NCI-H187 treated with DMSO at 0.1 percent for 48 hours (cell line): ENCODE data around the gene ADM5.

ENCODE experiments used
- DNase-seq: peaks from one replicate; lab custom pipeline; 2025; lab: John Stamatoyannopoulos, UW

The ADM5 gene, protein sequence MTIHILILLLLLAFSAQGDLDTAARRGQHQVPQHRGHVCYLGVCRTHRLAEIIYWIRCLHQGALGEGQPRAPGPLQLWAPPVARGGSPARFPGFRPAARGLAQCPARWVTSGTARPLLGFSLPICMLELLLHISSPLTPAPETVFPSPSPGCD

DNA sequence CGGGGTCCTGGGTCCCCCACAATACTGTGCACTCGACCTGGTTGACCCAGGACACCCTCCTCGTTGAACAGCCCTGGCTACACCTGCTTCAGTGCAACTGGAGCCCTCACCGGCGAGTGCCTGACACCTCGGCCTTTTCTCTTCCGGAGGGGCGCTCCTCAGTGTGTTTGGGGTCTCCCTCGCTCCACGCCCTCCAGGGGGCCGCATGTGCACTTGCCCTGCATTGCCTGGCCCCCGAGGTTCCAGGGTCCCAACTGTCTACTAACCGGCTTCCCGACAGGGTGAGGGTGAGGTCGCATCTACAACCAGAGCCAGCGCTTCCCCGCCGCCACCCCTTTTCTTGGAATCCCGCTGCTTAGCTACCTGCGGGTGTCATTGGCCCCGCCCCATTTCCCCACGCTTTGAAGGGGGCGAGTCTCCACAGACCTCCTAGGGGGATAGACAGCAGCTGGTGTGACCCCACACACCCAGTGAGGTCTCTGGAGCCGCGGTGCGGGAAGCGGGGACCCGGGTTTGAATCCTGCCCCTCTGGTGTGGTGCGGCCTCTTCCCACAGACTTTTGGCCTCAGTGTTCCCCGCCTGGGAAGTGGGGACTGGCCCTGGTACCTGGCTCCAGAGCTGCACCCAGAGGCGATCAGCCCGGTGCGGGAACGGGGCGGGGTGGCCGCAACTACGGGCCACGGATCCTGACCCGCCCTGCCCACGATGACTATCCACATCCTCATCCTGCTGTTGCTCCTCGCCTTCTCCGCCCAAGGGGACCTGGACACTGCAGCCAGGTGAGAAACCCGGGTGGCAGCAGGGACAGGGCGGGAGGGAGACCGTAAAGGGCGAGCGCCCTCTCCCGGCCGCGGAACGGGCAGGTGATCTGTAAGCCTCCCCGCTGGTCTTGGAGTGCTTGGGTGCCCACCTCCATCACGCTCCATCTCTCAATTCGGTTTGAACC is at the start of gene ADM5:
TSS of gene ADM5 (plus strand) at position 462 of the 946 bp plus-strand sequence. CDS start at position 706, 244 bp downstream.
- DNase-seq: no peak

DNA sequence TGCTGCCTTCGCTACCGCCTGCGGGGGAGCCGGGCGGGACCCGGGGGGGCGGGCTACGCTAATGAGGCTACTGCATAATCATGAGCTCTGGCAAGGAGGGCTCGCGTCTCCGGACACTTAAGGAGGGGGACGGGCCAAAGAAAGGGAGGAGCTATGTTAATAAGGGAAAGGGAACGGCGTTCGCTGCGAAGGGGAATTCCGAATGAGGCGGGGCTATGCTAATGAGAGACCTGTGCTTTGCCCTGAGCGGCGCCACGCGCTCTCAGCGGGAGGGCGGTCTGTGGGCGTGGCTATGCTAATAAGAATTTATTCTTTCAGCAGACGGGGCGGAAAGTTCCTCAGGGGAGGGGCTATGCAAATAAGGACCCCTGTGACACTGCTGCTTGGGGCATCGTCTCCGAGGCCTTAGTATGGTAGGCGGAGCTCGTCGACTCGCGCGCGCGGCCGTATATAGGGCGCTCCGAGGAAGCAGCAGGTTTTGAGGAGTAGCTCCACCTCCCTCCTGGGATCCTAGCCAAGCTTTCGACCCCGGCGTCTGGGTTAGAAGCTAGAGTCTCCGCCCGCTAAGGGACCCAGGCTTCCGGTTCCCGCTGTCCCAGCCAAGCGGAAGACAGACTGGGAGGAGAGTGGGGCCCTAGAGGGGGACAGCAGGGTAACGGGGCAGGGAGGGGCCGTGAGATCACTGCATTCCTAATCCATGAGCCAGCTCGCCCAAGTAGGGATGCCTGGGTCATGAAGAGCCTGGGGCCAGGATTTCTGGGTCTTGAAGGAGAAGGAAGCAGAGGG is 49.1 kb upstream of the ADM5 start, which contains the start of gene RRAS:
TSS of gene RRAS (minus strand) at position 31 of the 786 bp plus-strand sequence. CDS start 45 bp downstream, outside the sequence.
- peak; percentile 98 for DNase-seq

DNA sequence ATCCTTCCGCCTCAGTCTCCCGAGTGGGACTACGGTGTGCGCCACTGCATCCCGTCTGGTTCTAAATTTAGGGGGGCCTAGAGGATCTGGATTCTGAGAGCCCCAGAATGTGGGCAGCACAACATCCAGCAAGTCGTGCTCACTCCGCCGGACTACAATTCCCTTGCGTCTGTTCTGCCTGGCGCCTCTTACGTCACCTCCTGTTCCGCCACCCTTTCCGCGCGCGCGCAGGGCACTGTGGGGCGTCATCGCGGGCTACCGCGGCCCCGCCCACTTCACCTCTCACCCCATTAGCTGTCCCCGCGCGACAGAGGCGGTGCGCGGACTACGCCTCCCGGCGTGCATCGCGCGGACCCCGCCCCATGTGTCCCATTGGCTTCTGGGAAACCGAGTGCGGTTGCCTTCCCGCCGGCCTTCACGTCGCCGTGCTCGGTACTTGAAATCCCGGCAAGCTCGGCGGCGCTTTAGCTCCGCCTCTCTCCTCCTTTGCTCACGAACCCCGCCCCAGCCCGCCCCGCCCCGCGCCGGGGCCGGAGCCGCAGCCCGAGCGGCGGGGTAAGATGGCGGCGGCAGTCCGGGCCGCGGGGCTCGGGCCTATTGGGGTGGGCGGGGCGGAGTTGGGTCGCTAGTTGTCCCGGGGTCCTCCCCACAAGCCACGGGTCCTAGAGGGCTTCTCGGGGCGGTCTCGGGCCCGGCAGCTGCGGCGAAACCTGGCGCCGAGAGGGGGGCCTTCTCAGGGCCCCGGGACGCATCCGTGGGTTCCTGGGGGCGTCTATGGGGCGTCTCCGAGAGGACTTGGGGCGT is 47.5 kb upstream of the ADM5 start, which contains the start of gene SCAF1:
TSS of gene SCAF1 (plus strand) at position 522 of the 804 bp plus-strand sequence. CDS start 2,818 bp downstream, outside the sequence.
- DNase-seq: peak; percentile 94

DNA sequence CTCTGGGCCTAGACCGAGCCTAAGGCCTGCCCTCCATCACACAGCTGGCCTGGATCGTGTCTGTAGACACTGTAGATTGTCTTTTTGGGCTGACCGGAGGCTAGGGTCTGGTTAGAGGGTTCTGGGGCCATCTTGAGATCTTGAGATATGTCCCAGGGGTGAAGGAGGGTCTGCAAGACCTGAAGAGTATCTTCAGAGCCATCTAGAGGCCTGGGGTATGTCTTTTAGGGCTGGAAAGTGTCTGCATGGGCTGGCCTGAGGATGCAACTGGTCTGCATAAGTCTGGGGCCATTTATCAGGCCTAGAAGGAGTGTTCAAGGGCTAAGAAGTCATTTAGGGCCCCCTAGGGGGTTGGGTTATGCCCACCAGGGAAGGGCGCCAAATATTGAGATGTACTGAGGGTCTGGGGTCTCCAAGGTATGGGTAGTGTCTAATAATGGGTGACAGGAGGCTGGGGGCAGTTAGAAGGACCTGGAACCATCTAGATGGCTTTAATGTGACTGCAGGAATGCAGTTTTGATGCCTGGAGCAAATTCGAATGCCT is 46.8 kb upstream of the ADM5 start:
- no peak for DNase-seq

DNA sequence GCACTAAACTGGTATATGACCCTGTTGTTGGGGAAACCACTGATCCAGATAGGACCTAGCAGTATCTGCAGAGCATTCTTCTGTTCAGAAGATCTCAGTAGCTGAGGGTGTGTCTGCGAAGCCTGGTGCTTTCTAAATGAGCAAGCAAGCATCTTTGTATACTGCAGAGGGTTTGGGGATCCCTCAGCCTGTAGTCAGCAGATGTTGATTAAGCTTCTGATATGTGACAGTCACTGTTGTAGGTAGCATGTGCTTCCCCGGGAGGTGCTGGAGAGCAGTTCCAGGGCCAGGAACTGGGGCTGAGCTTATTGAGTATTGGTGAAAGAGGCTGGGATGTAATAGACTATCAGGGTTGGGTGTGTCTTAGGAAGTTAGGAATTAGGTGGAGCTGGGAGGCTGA is 45.9 kb upstream of the ADM5 start:
- DNase-seq: no peak

DNA sequence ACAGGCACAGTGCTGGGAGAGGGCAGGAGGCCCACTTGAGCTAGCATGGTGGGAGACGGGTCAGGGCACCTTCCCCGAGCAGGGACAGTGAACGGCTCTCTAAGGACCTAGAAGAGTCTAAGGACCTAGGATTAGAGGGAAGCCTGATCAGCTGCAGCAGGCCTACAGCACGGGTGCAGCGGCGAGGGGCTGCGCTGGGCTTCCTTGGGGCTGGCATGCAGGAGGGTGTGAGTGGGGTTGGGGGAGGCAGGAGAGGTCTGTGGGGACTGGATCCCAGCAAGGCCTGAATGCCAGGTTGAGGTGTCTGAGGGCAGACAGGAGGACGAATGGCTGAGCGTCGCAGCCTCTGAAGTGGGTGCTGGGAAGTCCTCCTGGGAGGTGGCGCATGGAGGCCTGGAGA is 43.8 kb upstream of the ADM5 start:
- DNase-seq: no peak

DNA sequence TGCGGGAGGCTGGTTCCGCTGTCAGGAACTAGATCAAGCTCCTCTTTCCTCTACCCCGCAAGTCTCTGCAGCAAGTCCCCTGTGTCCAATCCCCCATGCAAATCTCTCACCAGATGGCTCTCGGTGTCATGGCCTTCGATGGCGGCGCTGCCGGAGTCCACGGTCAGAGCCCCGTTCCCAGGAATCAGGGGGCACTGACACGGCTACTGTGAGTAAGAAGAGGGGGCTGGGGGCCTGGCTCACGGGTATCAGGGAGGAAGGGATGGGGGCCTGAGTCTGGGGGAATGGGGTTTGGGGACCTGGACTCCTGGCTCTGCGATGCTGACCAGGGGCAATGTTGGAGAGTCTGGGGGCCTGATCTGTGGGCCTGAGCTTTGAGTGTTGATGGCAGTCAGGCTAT is 43.4 kb upstream of the ADM5 start:
- DNase-seq: no peak

DNA sequence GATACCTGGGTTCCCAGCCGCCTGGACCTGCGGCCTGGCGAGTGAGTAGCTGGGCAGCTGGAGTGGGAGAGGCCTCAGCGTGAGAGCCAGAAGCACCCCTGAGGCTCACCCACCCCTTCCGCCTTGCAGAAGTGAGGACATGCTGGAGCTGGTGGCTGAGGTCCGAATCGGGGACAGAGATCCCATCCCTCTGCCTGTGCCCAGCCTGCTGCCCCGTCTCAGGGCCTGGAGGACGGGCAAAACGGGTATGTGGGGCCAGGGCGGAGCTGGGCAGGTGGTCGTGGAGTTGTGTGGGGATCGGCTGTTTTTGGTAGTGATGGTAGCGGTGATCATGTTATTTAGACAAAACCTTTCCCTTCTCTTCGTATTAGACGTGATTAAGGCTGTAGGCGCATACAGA is 42.8 kb upstream of the ADM5 start:
- no peak for DNase-seq

DNA sequence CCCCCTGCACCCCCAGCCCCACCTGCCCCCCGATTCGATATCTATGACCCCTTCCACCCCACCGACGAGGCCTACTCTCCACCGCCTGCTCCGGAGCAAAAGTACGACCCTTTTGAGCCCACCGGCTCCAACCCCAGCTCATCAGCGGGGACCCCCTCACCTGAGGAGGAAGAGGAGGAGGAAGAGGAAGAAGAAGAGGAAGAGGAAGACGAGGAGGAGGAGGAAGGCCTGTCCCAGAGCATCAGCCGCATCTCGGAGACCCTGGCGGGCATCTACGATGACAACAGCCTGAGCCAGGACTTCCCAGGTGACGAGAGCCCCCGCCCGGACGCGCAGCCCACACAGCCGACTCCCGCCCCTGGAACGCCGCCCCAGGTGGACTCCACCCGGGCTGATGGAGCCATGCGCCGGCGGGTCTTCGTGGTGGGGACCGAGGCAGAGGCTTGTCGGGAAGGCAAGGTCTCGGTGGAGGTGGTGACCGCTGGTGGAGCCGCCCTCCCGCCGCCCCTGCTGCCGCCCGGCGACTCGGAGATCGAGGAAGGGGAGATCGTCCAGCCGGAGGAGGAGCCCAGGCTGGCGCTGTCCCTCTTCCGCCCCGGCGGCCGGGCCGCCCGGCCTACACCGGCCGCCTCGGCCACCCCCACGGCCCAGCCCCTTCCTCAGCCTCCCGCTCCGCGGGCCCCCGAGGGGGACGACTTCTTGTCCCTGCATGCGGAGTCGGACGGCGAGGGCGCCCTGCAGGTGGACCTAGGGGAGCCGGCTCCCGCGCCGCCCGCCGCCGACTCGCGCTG is 38.2 kb upstream of the ADM5 start:
- no peak for DNase-seq

DNA sequence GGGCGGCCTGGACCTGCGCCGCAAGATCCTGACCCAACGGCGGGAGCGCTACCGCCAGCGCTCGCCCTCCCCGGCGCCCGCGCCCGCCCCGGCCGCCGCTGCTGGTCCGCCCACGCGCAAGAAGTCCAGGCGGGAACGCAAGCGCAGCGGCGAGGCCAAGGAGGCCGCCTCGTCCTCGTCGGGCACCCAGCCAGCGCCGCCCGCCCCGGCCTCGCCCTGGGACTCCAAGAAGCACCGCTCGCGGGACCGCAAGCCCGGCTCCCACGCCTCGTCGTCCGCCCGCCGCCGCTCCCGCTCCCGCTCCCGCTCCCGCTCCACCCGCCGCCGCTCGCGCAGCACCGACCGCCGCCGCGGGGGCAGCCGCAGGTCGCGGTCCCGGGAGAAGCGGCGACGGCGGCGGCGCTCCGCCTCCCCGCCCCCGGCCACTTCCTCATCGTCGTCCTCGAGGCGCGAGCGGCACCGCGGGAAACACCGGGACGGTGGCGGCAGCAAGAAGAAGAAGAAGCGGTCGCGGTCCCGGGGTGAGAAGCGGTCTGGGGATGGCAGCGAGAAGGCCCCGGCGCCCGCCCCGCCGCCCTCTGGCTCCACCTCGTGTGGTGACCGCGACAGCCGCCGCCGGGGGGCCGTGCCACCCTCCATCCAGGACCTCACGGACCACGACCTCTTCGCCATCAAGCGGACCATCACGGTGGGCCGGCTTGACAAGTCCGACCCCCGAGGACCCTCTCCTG is 37.4 kb upstream of the ADM5 start:
- no peak for DNase-seq

DNA sequence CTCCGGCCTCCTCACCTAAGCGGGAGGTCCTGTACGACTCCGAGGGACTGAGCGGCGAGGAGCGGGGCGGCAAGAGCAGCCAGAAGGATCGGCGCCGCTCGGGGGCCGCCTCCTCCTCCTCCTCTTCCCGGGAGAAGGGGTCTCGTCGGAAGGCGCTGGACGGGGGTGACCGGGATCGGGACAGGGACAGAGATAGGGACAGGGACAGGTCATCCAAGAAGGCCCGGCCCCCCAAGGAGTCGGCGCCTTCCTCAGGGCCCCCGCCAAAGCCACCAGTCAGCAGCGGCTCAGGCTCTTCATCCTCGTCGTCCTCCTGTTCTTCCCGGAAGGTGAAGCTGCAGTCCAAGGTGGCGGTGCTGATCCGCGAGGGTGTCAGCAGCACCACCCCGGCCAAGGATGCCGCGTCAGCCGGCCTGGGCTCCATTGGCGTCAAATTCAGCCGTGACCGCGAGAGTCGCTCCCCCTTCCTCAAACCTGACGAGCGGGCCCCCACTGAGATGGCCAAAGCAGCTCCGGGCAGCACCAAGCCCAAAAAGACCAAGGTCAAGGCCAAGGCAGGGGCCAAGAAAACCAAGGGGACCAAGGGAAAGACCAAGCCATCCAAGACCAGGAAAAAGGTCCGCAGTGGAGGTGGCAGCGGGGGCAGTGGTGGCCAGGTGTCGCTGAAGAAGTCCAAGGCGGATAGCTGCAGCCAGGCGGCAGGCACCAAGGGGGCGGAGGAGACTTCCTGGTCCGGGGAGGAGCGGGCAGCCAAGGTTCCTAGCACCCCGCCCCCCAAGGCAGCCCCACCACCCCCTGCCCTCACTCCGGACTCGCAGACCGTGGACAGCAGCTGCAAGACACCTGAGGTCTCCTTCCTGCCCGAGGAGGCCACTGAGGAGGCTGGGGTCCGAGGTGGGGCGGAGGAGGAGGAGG is 36.6 kb upstream of the ADM5 start:
- no peak for DNase-seq

DNA sequence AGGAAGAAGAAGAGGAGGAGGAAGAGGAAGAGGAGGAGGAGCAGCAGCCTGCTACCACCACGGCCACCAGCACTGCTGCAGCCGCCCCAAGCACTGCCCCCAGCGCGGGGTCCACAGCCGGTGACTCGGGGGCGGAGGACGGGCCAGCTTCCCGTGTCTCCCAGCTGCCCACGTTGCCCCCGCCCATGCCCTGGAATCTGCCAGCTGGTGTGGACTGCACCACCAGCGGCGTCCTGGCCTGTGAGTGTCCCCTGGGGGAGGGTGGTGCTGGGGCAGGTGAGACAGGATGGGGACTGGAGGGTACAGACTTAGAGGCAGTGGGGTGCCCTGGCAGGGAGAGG is 36.0 kb upstream of the ADM5 start:
- no peak for DNase-seq

DNA sequence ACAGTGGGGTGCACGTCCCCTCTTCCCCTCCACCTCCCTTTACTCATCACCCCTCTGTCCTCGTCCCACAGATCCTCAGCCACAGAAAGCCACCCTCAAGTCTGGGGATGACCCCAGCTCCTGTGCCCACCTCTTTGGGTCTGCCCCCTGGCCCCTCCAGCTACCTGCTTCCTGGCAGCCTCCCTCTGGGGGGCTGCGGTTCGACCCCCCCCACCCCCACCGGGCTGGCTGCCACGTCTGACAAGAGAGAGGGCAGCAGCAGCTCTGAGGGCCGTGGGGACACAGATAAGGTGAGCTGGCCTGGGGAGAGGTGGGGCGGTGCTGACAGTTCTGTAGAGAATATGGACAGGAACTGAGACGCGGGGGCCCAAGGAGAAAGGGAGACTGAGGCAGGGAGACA is 34.8 kb upstream of the ADM5 start:
- no peak for DNase-seq

DNA sequence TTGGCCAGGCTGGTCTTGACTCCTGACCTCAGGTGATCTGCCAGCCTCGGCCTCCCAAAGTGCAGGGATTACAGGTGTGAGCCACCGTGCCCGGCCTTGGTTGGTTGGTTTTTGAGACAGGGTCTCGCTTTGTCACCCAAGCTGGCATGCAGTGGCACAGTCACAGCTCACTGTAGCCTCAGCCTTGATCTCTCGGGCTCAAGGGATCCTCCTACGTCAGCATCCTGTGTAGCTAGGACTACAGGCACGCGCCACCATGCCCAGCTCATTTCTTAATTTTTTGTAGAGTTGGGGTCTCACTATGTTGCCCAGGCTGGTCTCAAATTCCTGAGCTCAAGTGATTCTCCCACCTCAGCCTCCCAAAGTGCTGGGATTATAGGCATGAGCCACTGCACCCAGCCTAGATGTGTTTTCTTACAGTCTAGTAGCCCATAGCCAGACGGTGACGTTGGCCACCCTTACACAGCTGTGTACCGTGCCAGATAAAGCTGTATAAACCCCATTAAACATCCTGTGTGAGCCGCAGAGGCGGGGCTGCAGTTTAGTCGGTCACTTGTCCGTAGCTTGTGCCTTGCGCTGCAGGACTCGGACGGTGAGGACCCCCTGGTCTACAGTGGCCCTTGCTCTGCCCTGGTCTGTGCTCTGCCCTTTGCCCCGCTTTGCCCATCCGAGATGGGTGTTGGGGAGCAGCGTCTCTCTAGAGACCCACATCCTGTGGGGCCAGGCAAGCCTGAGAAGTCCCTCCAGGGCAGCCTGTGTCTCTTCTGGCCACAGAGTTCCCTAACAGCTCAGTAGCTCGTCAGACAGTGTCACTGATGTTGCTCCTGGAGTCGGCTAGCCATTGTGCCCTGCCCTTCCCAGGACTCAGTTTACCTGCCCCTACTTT is 33.6 kb upstream of the ADM5 start:
- no peak for DNase-seq

DNA sequence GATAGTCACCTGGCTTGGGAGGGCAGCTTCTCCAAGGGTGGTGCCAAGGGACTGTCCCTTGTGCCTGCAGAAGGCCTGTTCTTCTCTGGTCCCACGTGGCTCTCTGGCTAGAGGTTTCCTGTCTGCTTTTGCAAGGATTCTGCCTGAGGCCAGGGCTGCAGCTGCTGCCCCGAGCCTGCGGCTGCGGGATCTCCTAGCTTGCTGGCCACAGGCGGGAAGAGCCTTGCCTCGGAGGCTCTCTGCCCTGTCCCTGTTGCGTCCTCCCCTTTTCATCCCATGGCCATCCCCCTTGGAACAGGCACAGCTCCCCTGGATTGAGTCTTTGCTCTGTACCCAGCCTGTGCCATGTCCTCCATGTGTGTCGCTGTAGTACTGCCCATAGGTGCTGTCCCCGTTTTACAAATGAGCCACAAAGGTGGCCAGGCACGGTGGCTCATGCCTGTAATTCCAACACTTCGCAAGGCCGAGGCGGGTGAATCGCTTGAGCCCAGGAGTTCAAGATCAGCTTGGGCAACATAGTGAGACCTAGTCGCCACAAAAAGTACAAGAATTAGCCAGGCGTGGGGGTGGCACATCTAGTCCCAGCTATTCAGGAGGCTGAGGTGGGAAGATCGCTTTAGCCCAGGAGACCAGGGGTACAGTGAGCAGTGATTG is 32.8 kb upstream of the ADM5 start:
- no peak for DNase-seq

DNA sequence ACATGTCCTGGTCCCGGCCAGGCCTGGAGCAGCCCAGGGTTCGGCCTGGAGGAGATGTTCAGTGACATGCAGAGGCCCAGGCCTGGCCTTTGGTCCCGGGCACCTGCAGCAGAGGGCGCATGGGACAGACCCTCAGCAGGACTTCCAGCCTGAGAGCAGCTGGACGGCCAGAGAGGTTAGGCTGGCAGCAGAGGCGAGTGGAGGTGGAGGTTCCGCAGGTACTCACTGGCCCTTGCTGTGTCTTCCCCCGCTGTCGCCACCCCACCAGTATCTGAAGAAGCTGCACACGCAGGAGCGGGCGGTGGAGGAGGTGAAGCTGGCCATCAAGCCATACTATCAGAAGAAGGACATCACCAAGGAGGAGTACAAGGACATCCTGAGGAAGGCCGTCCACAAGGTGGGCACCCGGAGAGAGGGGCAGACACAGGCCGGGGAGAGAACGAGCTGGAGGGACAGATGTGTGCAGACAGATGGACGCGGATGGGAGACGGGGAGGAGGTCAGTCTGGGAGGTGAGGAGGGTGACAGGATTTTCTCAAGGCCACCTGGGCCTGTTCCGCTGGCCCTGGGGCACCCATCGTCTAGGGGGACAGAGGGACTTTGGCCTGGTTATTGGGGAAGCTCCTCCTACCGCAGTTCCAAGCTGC is 31.8 kb upstream of the ADM5 start:
- DNase-seq: no peak

DNA sequence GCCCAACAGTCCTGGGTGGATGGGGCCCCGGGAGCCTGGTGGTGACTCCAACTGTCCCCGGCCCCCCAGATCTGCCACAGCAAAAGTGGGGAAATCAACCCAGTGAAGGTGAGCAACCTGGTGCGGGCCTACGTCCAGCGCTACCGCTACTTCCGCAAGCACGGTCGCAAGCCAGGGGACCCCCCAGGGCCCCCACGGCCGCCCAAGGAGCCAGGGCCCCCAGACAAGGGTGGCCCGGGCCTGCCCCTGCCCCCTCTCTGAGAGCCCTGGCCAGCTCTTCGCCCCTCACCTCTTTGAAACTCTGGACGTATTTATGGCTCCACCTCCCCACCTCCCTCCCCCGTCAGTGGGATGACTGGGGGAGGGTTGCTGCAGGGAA is 31.3 kb upstream of the ADM5 start:
- no peak for DNase-seq
